ENCODE results near the gene MMP20. TPM values are rescaled to one million over a fixed set of nuclear protein-coding genes. Genes with fewer than 3 reads are reported as not detected.

MMP20 gene
- total RNA-seq, 1 experiment from 2014 or later, result not detected

- CTCF ChIA-PET, result no interaction called here
- TF ChIP-seq REST (IDR thresholded peaks at IDR 0.05; ENCODE audit: insufficient read depth in 1 of 2, low read depth in 2 of 2, low read length in 1 of 2) (no peak), CTCF (IDR thresholded peaks at IDR 0.05) (no peak), TCF7L2 (IDR thresholded peaks at IDR 0.05; ENCODE audit: low read depth, low read length) (no peak), POLR2AphosphoS5 (IDR thresholded peaks at IDR 0.05; ENCODE audit: low read depth, low read length) (no peak), SIN3A (IDR thresholded peaks at IDR 0.05; ENCODE audit: borderline replicate concordance, insufficient read depth, low read depth, low read length) (no peak)
- Histone ChIP-seq H3K36me3 (ENCODE audit: control insufficient read depth, insufficient read depth, low read length) (no peaks in the 10 kb centered on the region), H3K9me3 (ENCODE audit: control insufficient read depth, insufficient read depth, low read depth, low read length) (no peaks in the 10 kb centered on the region), H3K4me3 (ENCODE audit: low read depth in 2 of 2, low read length in 2 of 2) (no peak overlapping the region), H3K27me3 (ENCODE audit: control insufficient read depth, insufficient read depth, low read length) (no peaks in the 10 kb centered on the region), H3K4me1 (ENCODE audit: control insufficient read depth, insufficient read depth, low read length) (no peaks in the 10 kb centered on the region), H3K27ac (ENCODE audit: low read length) (no peak overlapping the region)
- no TSS peak for BruUV-seq (replicated peaks)
- no peak for ATAC-seq
- intact Hi-C loops (cut with micrococcal nuclease; ENCODE audit: unreplicated experiment) (no loop called here), in situ Hi-C loops (cut with HindIII; ENCODE audit: low pct_unique_long_range_greater_than_20kb, low sequenced_read_pairs) (no loop called here)
- no peak for DNase-seq (ENCODE audit: low read depth, low spot score)
- POLR2A ChIA-PET, result no interaction called here
Observed at GRCh38 chr11:102647430-102647829, 22.3 kb upstream of the MMP20 start.

GRCh38 chr11:102643941-102644340 is 18.8 kb upstream of the MMP20 start:
- Histone ChIP-seq H3K27ac (ENCODE audit: low read length) (no peak overlapping the region), H3K4me1 (ENCODE audit: control insufficient read depth, insufficient read depth, low read length) (no peaks in the 10 kb centered on the region), H3K4me3 (ENCODE audit: low read depth in 2 of 2, low read length in 2 of 2) (no peak overlapping the region), H3K36me3 (ENCODE audit: control insufficient read depth, insufficient read depth, low read length) (no peaks in the 10 kb centered on the region), H3K27me3 (ENCODE audit: control insufficient read depth, insufficient read depth, low read length) (no peaks in the 10 kb centered on the region), H3K9me3 (ENCODE audit: control insufficient read depth, insufficient read depth, low read depth, low read length) (no peaks in the 10 kb centered on the region)
- ATAC-seq, result no peak
- no TSS peak for BruUV-seq (replicated peaks)
- ChIA-PET POLR2A (no interaction called here), CTCF (no interaction called here)
- intact Hi-C loops (cut with micrococcal nuclease; ENCODE audit: unreplicated experiment) (no loop called here), in situ Hi-C loops (cut with HindIII; ENCODE audit: low pct_unique_long_range_greater_than_20kb, low sequenced_read_pairs) (no loop called here)
- TF ChIP-seq REST (IDR thresholded peaks at IDR 0.05; ENCODE audit: insufficient read depth in 1 of 2, low read depth in 2 of 2, low read length in 1 of 2) (no peak), CTCF (IDR thresholded peaks at IDR 0.05) (no peak)
- DNase-seq (ENCODE audit: low read depth, low spot score), result no peak
